Gastrocnemius medialis (tissue), 4 donors: ENCODE measurements around the gene TUBA3E.
"Not testable (repeated sequence)": the region's sequence is repeated elsewhere in the genome, so short reads cannot be mapped to it uniquely, and the experiment has no call there.

Experiments used
- POLR2A ChIP-seq, 2 donors: fragments of 450-650 bp; IDR thresholded peaks; one replicate each; pipeline ENCODE4 v1.6.1; 2017; ENCODE audit warnings: antibody characterized with exemption in 2 of 2, mild to moderate bottlenecking in 2 of 2, moderate library complexity in 2 of 2
- TF ChIP-seq, protein P1 (sequence below), 5 experiments: fragments of 450-650 bp in 3 of 5; fragments of 200-600 bp in 2 of 5; sonication (generic) in 2 of 5; IDR thresholded peaks in 4 of 5; conservative IDR thresholded peaks in 1 of 5; 1 replicate in 4 of 5; 2 replicates in 1 of 5; pipeline ENCODE4 v1.5.1; 2016 to 2019; ENCODE audit warnings: antibody characterized with exemption in 5 of 5, mild to moderate bottlenecking in 3 of 5, moderate library complexity in 3 of 5

DNA sequence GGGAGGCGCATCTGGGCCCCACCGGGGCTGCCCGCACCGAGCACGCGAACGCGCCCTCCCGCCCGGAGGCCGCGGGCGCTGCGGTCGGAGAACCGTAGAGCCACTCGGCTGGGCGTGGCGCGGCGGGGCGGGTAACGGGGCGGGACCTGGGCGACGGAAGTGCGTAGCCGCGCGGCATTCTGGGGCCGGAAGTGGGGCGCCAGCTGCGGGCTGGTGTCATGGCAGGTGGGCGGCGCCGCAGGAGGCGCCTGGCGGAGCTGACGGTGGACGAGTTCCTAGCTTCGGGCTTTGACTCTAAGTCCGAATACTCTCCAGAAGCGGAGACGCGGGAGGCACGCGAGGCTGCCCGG, 30.9 kb upstream of the TUBA3E start:
- TF ChIP-seq, protein P1, sequence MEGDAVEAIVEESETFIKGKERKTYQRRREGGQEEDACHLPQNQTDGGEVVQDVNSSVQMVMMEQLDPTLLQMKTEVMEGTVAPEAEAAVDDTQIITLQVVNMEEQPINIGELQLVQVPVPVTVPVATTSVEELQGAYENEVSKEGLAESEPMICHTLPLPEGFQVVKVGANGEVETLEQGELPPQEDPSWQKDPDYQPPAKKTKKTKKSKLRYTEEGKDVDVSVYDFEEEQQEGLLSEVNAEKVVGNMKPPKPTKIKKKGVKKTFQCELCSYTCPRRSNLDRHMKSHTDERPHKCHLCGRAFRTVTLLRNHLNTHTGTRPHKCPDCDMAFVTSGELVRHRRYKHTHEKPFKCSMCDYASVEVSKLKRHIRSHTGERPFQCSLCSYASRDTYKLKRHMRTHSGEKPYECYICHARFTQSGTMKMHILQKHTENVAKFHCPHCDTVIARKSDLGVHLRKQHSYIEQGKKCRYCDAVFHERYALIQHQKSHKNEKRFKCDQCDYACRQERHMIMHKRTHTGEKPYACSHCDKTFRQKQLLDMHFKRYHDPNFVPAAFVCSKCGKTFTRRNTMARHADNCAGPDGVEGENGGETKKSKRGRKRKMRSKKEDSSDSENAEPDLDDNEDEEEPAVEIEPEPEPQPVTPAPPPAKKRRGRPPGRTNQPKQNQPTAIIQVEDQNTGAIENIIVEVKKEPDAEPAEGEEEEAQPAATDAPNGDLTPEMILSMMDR (IDR thresholded peaks at IDR 0.05 in 4 of 5, conservative IDR thresholded peaks at IDR 0.05 in 1 of 5), result not testable (repeated sequence)
- not testable (repeated sequence) for TF ChIP-seq POLR2A (IDR thresholded peaks at IDR 0.05)
